ENCODE results near the gene ZNF554. TPM values are rescaled to one million over a fixed set of nuclear protein-coding genes. Genes with fewer than 3 reads are reported as not detected.

The ZNF554 gene
- total RNA-seq, 1 experiment from 2014 or later, result 5.9 TPM

- no peak overlapping the region for H2BK15ac ChIP-seq (ENCODE audit: low read depth, low read length)
- no peak overlapping the region for H4K91ac ChIP-seq (ENCODE audit: insufficient read length, low read depth, low read length)
Observed at GRCh38 chr19:2834294-2834871, 14.7 kb downstream of the ZNF554 start.

More at GRCh38 chr19:2834294-2834871, 14.7 kb downstream of the ZNF554 start:
- H2AK5ac ChIP-seq (ENCODE audit: insufficient read length, low read length), result no peak overlapping the region
- H3K9ac ChIP-seq (ENCODE audit: extremely low read depth, insufficient read length, low read length), result no peak overlapping the region
- no peak for TF ChIP-seq CTCF (conservative IDR thresholded peaks at IDR 0.05)
- H3K18ac ChIP-seq (ENCODE audit: insufficient read length, low read depth, low read length), result no peak overlapping the region
- Mint-ChIP-seq H3K36me3 (ENCODE audit: insufficient read depth in 1 of 3, low read depth in 3 of 3) (peaks cover 69 to 77% (median 71%) of the 10 kb centered on the region in 3 experiments), H3K9me3 (peaks cover 78 to 81% of the 10 kb centered on the region in 2 experiments), H3K27ac (no peak overlapping the region), H3K4me3 (no peak overlapping the region), H3K4me1 (no peaks in the 10 kb centered on the region), H3K27me3 (ENCODE audit: low read depth) (peaks cover 2% of the 10 kb centered on the region; the same call in 1 of the 2 replicates)
- no peaks in the 10 kb centered on the region for H3K79me1 ChIP-seq (ENCODE audit: insufficient read depth, low read depth, low read length, poor library complexity, severe bottlenecking)
- no peak overlapping the region for H4K8ac ChIP-seq (replicated peaks; ENCODE audit: insufficient read length, low read depth, low read length)
- H4K20me1 ChIP-seq (ENCODE audit: control insufficient read depth, insufficient read depth, insufficient read length), result no peaks in the 10 kb centered on the region
- no peaks in the 10 kb centered on the region for H3K79me2 ChIP-seq (ENCODE audit: insufficient read depth, low read length)
- no peak overlapping the region for H3K23ac ChIP-seq (ENCODE audit: insufficient read length, low read depth, low read length)
- no peak overlapping the region for H2AFZ ChIP-seq (ENCODE audit: low read length)
- no peak overlapping the region for H2BK12ac ChIP-seq (ENCODE audit: insufficient read length, low read depth, low read length)
- H3K23me2 ChIP-seq (ENCODE audit: insufficient read length, low read depth, low read length, poor library complexity, severe bottlenecking), result no peaks in the 10 kb centered on the region
- no peak overlapping the region for H2BK5ac ChIP-seq (ENCODE audit: insufficient read length, low read length)
- DNase-seq, result no peak
- H3K27ac ChIP-seq (ENCODE audit: insufficient read length, low read depth, low read length), result no peak overlapping the region
- H2BK20ac ChIP-seq (ENCODE audit: low read depth, low read length, poor library complexity, severe bottlenecking), result no peak overlapping the region
- H3K4me2 ChIP-seq (ENCODE audit: insufficient read depth, insufficient read length, low read length), result no peak overlapping the region
- H3K14ac ChIP-seq (ENCODE audit: insufficient read depth, low read length), result no peak overlapping the region
- no peak overlapping the region for H3K56ac ChIP-seq (ENCODE audit: insufficient read length, low read depth, low read length)
- no CpG with 5 or more reads among the region's 19 CpGs for WGBS (ENCODE audit: extremely low coverage, insufficient read length, low lambda C conversion rate)
- H2BK120ac ChIP-seq (ENCODE audit: low read depth, low read length, poor library complexity, severe bottlenecking), result no peak overlapping the region
- H3K4me1 ChIP-seq (ENCODE audit: insufficient read depth, low read length), result no peaks in the 10 kb centered on the region
- H4K5ac ChIP-seq (ENCODE audit: insufficient read length, low read depth, low read length), result no peak overlapping the region
- H3K9me3 ChIP-seq (ENCODE audit: control insufficient read depth, low read depth, low read length), result peaks cover 57% of the 10 kb centered on the region
- H3K27me3 ChIP-seq (ENCODE audit: insufficient read depth, low read length), result no peaks in the 10 kb centered on the region
- H3T11ph ChIP-seq (ENCODE audit: low read length), result no peak overlapping the region
- H3K4ac ChIP-seq (ENCODE audit: low read depth, low read length), result no peak overlapping the region
